Right lobe of liver (tissue), 4 donors: ENCODE data around the gene IFNAR2.

Source experiments
- POLR2A ChIP-seq: fragments of 450-650 bp; IDR thresholded peaks from one replicate; pipeline ENCODE4 v1.6.1; 2017; ENCODE audit warnings: antibody characterized with exemption, mild to moderate bottlenecking
- TF ChIP-seq, protein P1 (sequence below), 4 donors: fragments of 200-600 bp in 3 of 4; fragments of 450-650 bp in 1 of 4; IDR thresholded peaks; one replicate each; pipeline versions ENCODE4 v1.5.1 to v1.8.0; 2016 to 2022; ENCODE audit warnings: antibody characterized with exemption in 4 of 4, mild to moderate bottlenecking in 2 of 4
- donor health status: DM: no; HTN: no; CAD: no.
- donor health status: DM: no; HTN: no; CAD: no.
- donor health status: DM: no; HTN: yes; CAD: no.

DNA sequence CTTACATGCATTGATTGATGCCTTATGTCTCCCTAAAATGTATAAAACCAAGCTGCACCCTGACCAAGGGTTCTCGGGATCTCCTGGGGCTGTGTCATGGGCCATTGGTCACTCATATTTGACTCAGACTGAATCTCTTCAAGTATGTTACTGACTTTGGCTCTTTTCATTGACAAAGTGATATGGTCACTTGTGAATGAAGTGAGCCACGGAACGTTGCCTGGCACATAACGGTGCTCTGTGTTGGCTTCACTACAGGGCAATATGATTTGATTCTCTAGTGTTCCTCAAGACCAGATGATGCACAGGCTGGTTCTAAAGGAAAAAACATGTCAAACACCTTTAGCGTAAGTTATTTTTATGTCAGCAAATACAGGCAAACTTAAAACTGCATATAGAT, 25.0 kb downstream of the IFNAR2 start:
- TF ChIP-seq, protein P1, sequence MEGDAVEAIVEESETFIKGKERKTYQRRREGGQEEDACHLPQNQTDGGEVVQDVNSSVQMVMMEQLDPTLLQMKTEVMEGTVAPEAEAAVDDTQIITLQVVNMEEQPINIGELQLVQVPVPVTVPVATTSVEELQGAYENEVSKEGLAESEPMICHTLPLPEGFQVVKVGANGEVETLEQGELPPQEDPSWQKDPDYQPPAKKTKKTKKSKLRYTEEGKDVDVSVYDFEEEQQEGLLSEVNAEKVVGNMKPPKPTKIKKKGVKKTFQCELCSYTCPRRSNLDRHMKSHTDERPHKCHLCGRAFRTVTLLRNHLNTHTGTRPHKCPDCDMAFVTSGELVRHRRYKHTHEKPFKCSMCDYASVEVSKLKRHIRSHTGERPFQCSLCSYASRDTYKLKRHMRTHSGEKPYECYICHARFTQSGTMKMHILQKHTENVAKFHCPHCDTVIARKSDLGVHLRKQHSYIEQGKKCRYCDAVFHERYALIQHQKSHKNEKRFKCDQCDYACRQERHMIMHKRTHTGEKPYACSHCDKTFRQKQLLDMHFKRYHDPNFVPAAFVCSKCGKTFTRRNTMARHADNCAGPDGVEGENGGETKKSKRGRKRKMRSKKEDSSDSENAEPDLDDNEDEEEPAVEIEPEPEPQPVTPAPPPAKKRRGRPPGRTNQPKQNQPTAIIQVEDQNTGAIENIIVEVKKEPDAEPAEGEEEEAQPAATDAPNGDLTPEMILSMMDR (IDR thresholded peaks at IDR 0.05) = no peak
- no peak for TF ChIP-seq POLR2A
